K562 (cell line): Measurements from ENCODE around the gene HDAC3. TPM values are rescaled to one million over a fixed set of nuclear protein-coding genes. Genes with fewer than 3 reads are reported as not detected.

ENCODE experiments used
- BCL6 ChIP-seq: fragments of 250-450 bp; sonication (Bioruptor Pico); IDR thresholded peaks from 2 replicates; pipeline ENCODE4 v1.4.0; 2020
- CBX1 ChIP-seq: sonication (generic); IDR thresholded peaks from 2 replicates; pipeline ENCODE4 v1.6.1; 2016; ENCODE audit warnings: antibody characterized with exemption, low read depth, mild to moderate bottlenecking
- CBX3 ChIP-seq, 2 experiments: IDR thresholded peaks; 1 replicate in 1 of 2; 2 replicates in 1 of 2; pipeline ENCODE4 v1.6.1; 2012; ENCODE audit warnings: inconsistent platforms in 2 of 2, low read length in 2 of 2, borderline replicate concordance in 1 of 2, control low read depth in 1 of 2
- CREM ChIP-seq: IDR thresholded peaks from 2 replicates; pipeline ENCODE4 v1.6.1; 2014; ENCODE audit warnings: antibody characterized with exemption, low read depth
- EHMT2 ChIP-seq: fragments of 450-650 bp; IDR thresholded peaks from 2 replicates; pipeline ENCODE4 v1.6.1; 2018; ENCODE audit warnings: antibody characterized with exemption
- EP300 ChIP-seq: IDR thresholded peaks from 2 replicates; pipeline ENCODE4 v1.6.1; 2012; ENCODE audit warnings: low read length, improper control_type of control experiment
- GABPA ChIP-seq: fragments of 200-800 bp; sonication (Bioruptor generic); conservative IDR thresholded peaks from 2 replicates; pipeline ENCODE4 v1.6.1; 2016; ENCODE audit warnings: low read depth, missing genetic modification characterization, missing compliant biosample characterization
- HDAC2 ChIP-seq: fragments of 450-650 bp; IDR thresholded peaks from 2 replicates; pipeline ENCODE4 v1.6.1; 2016; ENCODE audit warnings: mild to moderate bottlenecking
- HDAC3 ChIP-seq: fragments of 450-650 bp; IDR thresholded peaks from 2 replicates; pipeline ENCODE4 v1.6.1; 2018; ENCODE audit warnings: borderline replicate concordance, mild to moderate bottlenecking, moderate library complexity; ENCODE audit not compliant: partially characterized antibody
- KDM2B ChIP-seq: fragments of 250-450 bp; sonication (Bioruptor Pico); IDR thresholded peaks from 2 replicates; pipeline ENCODE4 v1.8.0; 2021; ENCODE audit warnings: mild to moderate bottlenecking, moderate library complexity
- KLF16 ChIP-seq: IDR thresholded peaks from 2 replicates; pipeline ENCODE4 v1.6.1; 2016; ENCODE audit warnings: antibody characterized with exemption
- MAFK ChIP-seq: IDR thresholded peaks from 2 replicates; pipeline ENCODE4 v1.6.1; 2011; ENCODE audit warnings: low read length, improper control_type of control experiment
- MBD2 ChIP-seq: sonication (generic); IDR thresholded peaks from 2 replicates; pipeline ENCODE4 v1.6.1; 2016; ENCODE audit warnings: low read depth, borderline replicate concordance
- MYNN ChIP-seq, 2 experiments: sonication (generic); formaldehyde crosslinking in 1 of 2; IDR thresholded peaks; 2 replicates each; pipeline versions ENCODE4 v1.5.0 to v1.6.1; 2016 to 2020; ENCODE audit warnings: antibody characterized with exemption in 1 of 2, missing genetic modification reagents in 1 of 2
- NFATC3 ChIP-seq: fragments of 450-650 bp; IDR thresholded peaks from 2 replicates; pipeline ENCODE4 v1.6.1; 2017; ENCODE audit warnings: mild to moderate bottlenecking
- NR4A1 ChIP-seq, 2 experiments: fragments of 250-450 bp in 1 of 2; fragments of 450-650 bp in 1 of 2; sonication (Bioruptor Pico) in 1 of 2; IDR thresholded peaks; 2 replicates each; pipeline versions ENCODE4 v1.4.0 to v1.6.1; 2016 to 2020; ENCODE audit warnings: mild to moderate bottlenecking in 2 of 2, missing compliant biosample characterization in 1 of 2, missing genetic modification characterization in 1 of 2, moderate library complexity in 1 of 2
- RBM34 ChIP-seq: fragments of 200-400 bp; formaldehyde crosslinking; IDR thresholded peaks from 2 replicates; pipeline ENCODE4 v1.6.1; 2018; ENCODE audit warnings: low read length, borderline replicate concordance; ENCODE audit not compliant: insufficient read depth
- SMARCA4 ChIP-seq: fragments of 450-650 bp; IDR thresholded peaks from 2 replicates; pipeline ENCODE4 v1.6.1; 2016
- SPI1 ChIP-seq: IDR thresholded peaks from 2 replicates; pipeline ENCODE4 v1.6.1; 2011; ENCODE audit warnings: low read depth, low read length, control low read depth, borderline replicate concordance
- TEAD4 ChIP-seq, 2 experiments: sonication (generic) in 1 of 2; formaldehyde crosslinking in 1 of 2; IDR thresholded peaks; 2 replicates each; pipeline versions ENCODE4 v1.6.1 to v1.8.0; 2012 to 2022; ENCODE audit warnings: borderline replicate concordance in 1 of 2, inconsistent platforms in 1 of 2, low read length in 1 of 2, mild to moderate bottlenecking in 1 of 2, missing genetic modification reagents in 1 of 2
- ZEB2 ChIP-seq: fragments of 450-650 bp; IDR thresholded peaks from 2 replicates; pipeline ENCODE4 v1.6.1; 2016
- ZFP1 ChIP-seq: fragments of 450-650 bp; formaldehyde crosslinking; IDR thresholded peaks from 2 replicates; pipeline ENCODE4 v1.4.0; 2020; ENCODE audit warnings: mild to moderate bottlenecking, mixed read lengths
- ZNF133 ChIP-seq: fragments of 250-450 bp; sonication (Bioruptor Pico); IDR thresholded peaks from 2 replicates; pipeline ENCODE4 v1.4.0; 2020; ENCODE audit warnings: mild to moderate bottlenecking
- ZNF175 ChIP-seq: fragments of 200-800 bp; sonication (Bioruptor generic); IDR thresholded peaks from 2 replicates; pipeline ENCODE4 v1.6.1; 2016; ENCODE audit warnings: low read depth, mild to moderate bottlenecking, missing genetic modification characterization, missing compliant biosample characterization
- ZNF24 ChIP-seq: fragments of 450-650 bp; IDR thresholded peaks from 2 replicates; pipeline ENCODE4 v1.6.1; 2016
- ZNF695 ChIP-seq: fragments of 450-650 bp; formaldehyde crosslinking; IDR thresholded peaks from 2 replicates; pipeline ENCODE4 v1.4.0; 2020; ENCODE audit warnings: mild to moderate bottlenecking, moderate library complexity
- polyA plus RNA-seq, 8 experiments: library from polyadenylated mRNA; depleted of rRNA in 4 of 8; stranded (reverse) in 5 of 8; unstranded in 3 of 8; fragments of >200 nt; fragmentation: Nextera tagmentation in 2 of 8; fragmentation: Illumina TruSeq in 1 of 8; extraction: Ambion mirVana in 2 of 8; extraction: Trizol in 1 of 8; gene quantifications; 2 replicates each; pipeline versions ENCODE4 v1.2.1 to v1.2.3, GENCODE V29; 2011 to 2014; ENCODE audit warnings: inconsistent platforms in 1 of 8, missing spikeins in 1 of 8
- total RNA-seq, 7 experiments: library from RNA; depleted of rRNA in 6 of 7; stranded (reverse); fragments of >200 nt in 6 of 7; fragmentation: Illumina TruSeq in 2 of 7; extraction: Trizol in 2 of 7; gene quantifications; 2 replicates each; pipeline versions ENCODE4 v1.2.1 to v1.2.3, GENCODE V29; 2011 to 2021; ENCODE audit warnings: low replicate concordance in 1 of 7
- TF ChIP-seq, protein P1 (sequence below): fragments of 250-450 bp; sonication (Bioruptor Pico); IDR thresholded peaks from 2 replicates; pipeline ENCODE4 v1.5.0; 2022; ENCODE audit warnings: mild to moderate bottlenecking

HDAC3 gene
- total and polyA plus RNA-seq, 9 of the 15 experiments (the other 6 are each of a cell fraction or from before 2014, with no cell fraction given): 89.7 to 191 (median 119) TPM

DNA sequence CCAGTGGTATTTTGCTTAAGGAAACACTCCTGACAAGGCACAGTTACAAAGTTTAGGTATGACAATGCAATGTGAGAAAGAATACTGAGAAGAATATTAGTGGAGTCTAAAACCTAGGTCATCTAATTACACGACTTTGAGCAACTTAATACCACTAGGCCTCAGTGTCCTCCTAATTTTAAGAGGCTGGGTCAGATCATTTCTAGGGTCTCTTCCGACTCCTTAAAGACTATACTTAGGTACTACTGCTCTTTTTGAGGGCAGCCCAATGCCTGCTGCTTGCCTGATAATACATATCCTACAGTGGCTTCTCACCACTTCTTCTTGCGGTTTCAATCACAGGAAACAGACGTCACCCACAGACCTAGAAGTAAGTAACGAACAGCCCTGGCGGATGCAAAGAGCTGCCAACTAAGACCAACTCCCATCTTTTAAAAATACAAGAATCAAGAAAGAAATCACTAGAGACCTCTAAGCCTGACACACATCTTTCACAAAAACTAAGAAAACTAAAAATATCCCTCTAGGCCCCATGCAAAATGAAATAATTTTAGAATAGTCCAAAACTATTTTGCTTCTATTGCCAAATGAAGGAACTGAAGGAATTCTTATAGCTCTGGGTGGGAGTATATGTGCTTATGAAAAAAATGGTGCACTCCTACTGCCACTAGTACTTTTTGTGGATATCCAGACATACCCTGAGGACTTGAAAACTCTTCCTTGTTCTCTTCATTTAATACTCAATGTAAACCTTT is 30.9 kb downstream of the HDAC3 start (continued):
- TF ChIP-seq NFATC3 (0 out of 2 replicates have a peak, but pooled peaks have one; percentile 37), ZNF133 (CRISPR knock-in tag) (no peak), ZNF175 (CRISPR knock-in tag) (peak; percentile 53; the same call in 1 of the 2 replicates), KDM2B (CRISPR knock-in tag) (no peak), MAFK (peak; percentile 13; the same call in 1 of the 2 replicates), ZFP1 (no peak), CBX3 (IDR thresholded peaks at IDR 0.05; ENCODE audit: borderline replicate concordance in 1 of 2, low read length in 2 of 2) (peak in 1 of 2 experiments; percentile 94; a peak in 2 of 3 replicates), ZNF24 (peak; percentile 33; the same call in 1 of the 2 replicates), SPI1 (peak; percentile 52; the same call in 1 of the 2 replicates), NR4A1 (CRISPR knock-in tag; IDR thresholded peaks at IDR 0.05) (no peak), NR4A1 (tag; IDR thresholded peaks at IDR 0.05) (peak; percentile 59; the same call in 1 of the 2 replicates), ZNF695 (CRISPR knock-in tag) (no peak), KLF16 (peak; percentile 91), CBX1 (no peak), GABPA (tag) (peak; percentile 69), BCL6 (CRISPR knock-in tag) (0 out of 2 replicates have a peak, but pooled peaks have one; percentile 34), CREM (peak; percentile 92), MYNN (IDR thresholded peaks at IDR 0.05) (peak; percentile 84), MYNN (CRISPR knock-in tag; IDR thresholded peaks at IDR 0.05) (no peak), TEAD4 (IDR thresholded peaks at IDR 0.05; ENCODE audit: low read length) (peak; percentile 96), TEAD4 (CRISPR knock-in tag; IDR thresholded peaks at IDR 0.05; ENCODE audit: borderline replicate concordance) (no peak), SMARCA4 (peak; percentile 95), HDAC2 (peak; percentile 94), EP300 (peak; percentile 98), ZEB2 (no peak), MBD2 (peak; percentile 72; the same call in 1 of the 2 replicates), EHMT2 (peak; percentile 83; the same call in 1 of the 2 replicates), RBM34 (no peak), HDAC3 (peak; percentile 77)
- TF ChIP-seq, protein P1, sequence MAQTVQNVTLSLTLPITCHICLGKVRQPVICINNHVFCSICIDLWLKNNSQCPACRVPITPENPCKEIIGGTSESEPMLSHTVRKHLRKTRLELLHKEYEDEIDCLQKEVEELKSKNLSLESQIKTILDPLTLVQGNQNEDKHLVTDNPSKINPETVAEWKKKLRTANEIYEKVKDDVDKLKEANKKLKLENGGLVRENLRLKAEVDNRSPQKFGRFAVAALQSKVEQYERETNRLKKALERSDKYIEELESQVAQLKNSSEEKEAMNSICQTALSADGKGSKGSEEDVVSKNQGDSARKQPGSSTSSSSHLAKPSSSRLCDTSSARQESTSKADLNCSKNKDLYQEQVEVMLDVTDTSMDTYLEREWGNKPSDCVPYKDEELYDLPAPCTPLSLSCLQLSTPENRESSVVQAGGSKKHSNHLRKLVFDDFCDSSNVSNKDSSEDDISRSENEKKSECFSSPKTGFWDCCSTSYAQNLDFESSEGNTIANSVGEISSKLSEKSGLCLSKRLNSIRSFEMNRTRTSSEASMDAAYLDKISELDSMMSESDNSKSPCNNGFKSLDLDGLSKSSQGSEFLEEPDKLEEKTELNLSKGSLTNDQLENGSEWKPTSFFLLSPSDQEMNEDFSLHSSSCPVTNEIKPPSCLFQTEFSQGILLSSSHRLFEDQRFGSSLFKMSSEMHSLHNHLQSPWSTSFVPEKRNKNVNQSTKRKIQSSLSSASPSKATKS (CRISPR knock-in tag): no peak
